GM13977 (cell line): ENCODE results near the gene GAP43.

Experiments
- DNase-seq: peaks from one replicate; pipeline ENCODE4 v3.0.0; 2012; ENCODE audit warnings: low spot score
- in situ Hi-C: fragments of 300-500 bp; cut with MboI; formaldehyde crosslinking; loops from one replicate; pipeline ENCODE4 v1.12.0; 2022; ENCODE audit warnings: low sequenced_read_pairs, low pct_unique_long_range_greater_than_20kb, mixed read lengths, inconsistent platforms; ENCODE audit not compliant: unreplicated experiment
- TF ChIP-seq, protein P1 (sequence below): IDR thresholded peaks from 2 replicates; pipeline ENCODE4 v1.5.1; 2012; ENCODE audit warnings: mild to moderate bottlenecking, control low read depth; ENCODE audit not compliant: insufficient read depth; ENCODE audit errors: extremely low read depth, missing control alignments

GAP43 gene

DNA sequence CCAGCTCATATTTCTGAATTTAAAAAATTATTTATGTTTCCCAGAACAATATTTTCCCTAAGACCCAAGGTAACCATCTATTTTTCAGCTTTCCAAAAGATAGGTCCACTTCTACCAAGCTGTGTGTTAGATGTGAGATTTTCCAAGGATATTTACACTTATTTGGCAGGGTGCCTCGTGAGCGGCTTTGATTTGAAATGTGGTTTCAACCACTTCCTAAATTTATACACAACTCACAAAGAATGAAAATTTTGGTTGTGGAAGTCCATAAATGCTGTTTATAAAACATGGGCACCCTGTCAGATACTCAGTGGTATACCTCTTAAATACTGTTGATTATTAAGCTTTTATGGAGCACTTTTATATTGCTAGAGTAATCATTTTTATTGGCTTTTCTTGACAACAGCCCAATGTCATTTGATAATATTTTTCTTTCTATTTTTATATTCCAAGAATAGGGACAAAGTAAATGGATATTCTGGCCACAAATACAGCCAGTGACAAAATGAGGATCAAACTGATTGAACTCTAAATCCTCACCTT lies 57.6 kb downstream of the GAP43 start:
- in situ Hi-C loops: loop anchor here (25.0 kb wide), 2 partner anchors 594 to 844 kb away; no protein-coding TSS in a partner anchor
- no peak for DNase-seq
- TF ChIP-seq, protein P1, sequence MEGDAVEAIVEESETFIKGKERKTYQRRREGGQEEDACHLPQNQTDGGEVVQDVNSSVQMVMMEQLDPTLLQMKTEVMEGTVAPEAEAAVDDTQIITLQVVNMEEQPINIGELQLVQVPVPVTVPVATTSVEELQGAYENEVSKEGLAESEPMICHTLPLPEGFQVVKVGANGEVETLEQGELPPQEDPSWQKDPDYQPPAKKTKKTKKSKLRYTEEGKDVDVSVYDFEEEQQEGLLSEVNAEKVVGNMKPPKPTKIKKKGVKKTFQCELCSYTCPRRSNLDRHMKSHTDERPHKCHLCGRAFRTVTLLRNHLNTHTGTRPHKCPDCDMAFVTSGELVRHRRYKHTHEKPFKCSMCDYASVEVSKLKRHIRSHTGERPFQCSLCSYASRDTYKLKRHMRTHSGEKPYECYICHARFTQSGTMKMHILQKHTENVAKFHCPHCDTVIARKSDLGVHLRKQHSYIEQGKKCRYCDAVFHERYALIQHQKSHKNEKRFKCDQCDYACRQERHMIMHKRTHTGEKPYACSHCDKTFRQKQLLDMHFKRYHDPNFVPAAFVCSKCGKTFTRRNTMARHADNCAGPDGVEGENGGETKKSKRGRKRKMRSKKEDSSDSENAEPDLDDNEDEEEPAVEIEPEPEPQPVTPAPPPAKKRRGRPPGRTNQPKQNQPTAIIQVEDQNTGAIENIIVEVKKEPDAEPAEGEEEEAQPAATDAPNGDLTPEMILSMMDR: no peak

DNA sequence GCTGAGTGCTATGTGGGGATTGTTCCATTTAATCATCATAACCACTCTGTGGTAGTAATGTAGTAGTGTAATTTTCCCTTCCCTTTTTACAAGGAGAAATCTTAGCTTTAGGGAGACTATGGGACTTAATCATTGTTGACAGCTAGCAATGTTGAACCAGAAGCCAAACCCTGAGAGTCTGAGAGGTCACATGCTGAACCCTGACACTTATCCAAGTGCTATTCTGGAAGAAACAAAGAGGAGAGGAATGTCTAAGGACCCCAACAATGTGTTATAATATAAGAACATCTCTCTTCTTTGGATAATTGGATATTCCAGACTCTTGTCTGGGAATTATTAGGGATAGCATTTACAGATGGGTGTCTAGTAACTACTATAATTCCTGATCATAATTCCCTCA lies 58.4 kb downstream of the GAP43 start:
- TF ChIP-seq, protein P1: no peak
- DNase-seq: no peak
- in situ Hi-C loops: loop anchor here (25.0 kb wide), 2 partner anchors 594 to 844 kb away; no protein-coding TSS in a partner anchor

- no peak for DNase-seq
- in situ Hi-C loops: loop anchor here (25.0 kb wide), 2 partner anchors 596 to 846 kb away; no protein-coding TSS in a partner anchor
- TF ChIP-seq, protein P1: no peak
These were observed 60.0 kb downstream of the GAP43 start for GRCh38 chr3:115683305-115683704.

GRCh38 chr3:115683773-115684172 lies 60.5 kb downstream of the GAP43 start:
- TF ChIP-seq, protein P1: no peak
- DNase-seq: no peak
- in situ Hi-C loops: loop anchor here (25.0 kb wide), 2 partner anchors 596 to 846 kb away; no protein-coding TSS in a partner anchor

GRCh38 chr3:115685097-115685496 lies 61.8 kb downstream of the GAP43 start:
- DNase-seq: peak; percentile 37
- TF ChIP-seq, protein P1: peak; percentile 15
- in situ Hi-C loops: loop anchor here (25.0 kb wide), 2 partner anchors 598 to 848 kb away; no protein-coding TSS in a partner anchor

DNA sequence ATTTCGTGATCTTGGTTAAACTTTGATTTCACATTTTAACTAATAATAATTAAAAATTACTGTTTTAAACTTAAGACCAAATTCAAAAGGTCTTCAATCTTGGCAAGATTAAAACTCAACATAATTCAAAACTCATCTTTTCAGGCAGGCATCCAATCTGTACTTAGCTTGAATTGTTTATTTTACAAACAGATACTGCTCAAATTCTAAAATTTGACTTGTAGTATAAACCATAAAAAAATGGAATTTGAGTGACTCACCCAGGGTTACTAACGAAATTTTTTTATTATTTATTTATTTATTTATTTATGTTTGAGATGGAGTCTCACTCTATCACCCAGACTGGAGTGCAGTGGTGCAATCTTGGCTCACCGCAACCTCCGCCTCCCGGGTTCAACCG lies 64.4 kb downstream of the GAP43 start:
- TF ChIP-seq, protein P1: no peak
- DNase-seq: no peak
- in situ Hi-C loops: loop anchor here (25.0 kb wide), 2 partner anchors 600 to 850 kb away; no protein-coding TSS in a partner anchor
